Calu3 (cell line): Measurements from ENCODE around the gene PSMD2. TPM values are rescaled to one million over a fixed set of nuclear protein-coding genes. Genes with fewer than 3 reads are reported as not detected.
"Not testable (repeated sequence)": the region's sequence is repeated elsewhere in the genome, so short reads cannot be mapped to it uniquely, and the experiment has no call there.

Source experiments
- BruUV-seq: library from RNA; stranded (reverse); fragments of 400-500 nt; replicated peaks from 2 replicates; lab custom pipeline; 2021; lab: Mats Ljungman, UMichigan
- CTCF ChIA-PET: fragments of 300-600 bp; sonication (Branson Sonifier 250); formaldehyde crosslinking; loops from one replicate; lab custom pipeline; 2022; ENCODE audit warnings: antibody characterized with exemption; lab: Charles Lee
- DNase-seq: peaks from one replicate; pipeline ENCODE4 v3.0.0; 2022
- H3K27ac Mint-ChIP-seq: one replicate; pipeline ENCODE4 v1.8.0; 2022; ENCODE audit warnings: mixed read lengths; ENCODE audit not compliant: unreplicated experiment
- H3K27me3 Mint-ChIP-seq: one replicate; pipeline ENCODE4 v1.8.0; 2022; ENCODE audit warnings: mixed read lengths; ENCODE audit not compliant: unreplicated experiment
- H3K36me3 Mint-ChIP-seq: one replicate; pipeline ENCODE4 v1.8.0; 2022; ENCODE audit warnings: mild to moderate bottlenecking, moderate library complexity, mixed read lengths; ENCODE audit not compliant: insufficient read depth, unreplicated experiment
- H3K4me1 Mint-ChIP-seq: one replicate; pipeline ENCODE4 v1.8.0; 2022; ENCODE audit warnings: mild to moderate bottlenecking, low read depth, mixed read lengths; ENCODE audit not compliant: unreplicated experiment
- H3K4me3 Mint-ChIP-seq: one replicate; pipeline ENCODE4 v1.8.0; 2022; ENCODE audit warnings: mild to moderate bottlenecking, low read depth, moderate library complexity, mixed read lengths; ENCODE audit not compliant: unreplicated experiment
- H3K9me3 Mint-ChIP-seq: one replicate; pipeline ENCODE4 v1.8.0; 2022; ENCODE audit warnings: low read depth, mixed read lengths; ENCODE audit not compliant: unreplicated experiment
- CTCF ChIP-seq: fragments of 200-600 bp; IDR thresholded peaks from one replicate; pipeline ENCODE4 v1.8.0; 2022; ENCODE audit warnings: antibody characterized with exemption; ENCODE audit not compliant: unreplicated experiment
- intact Hi-C: fragments of 100-400 bp; cut with micrococcal nuclease; formaldehyde crosslinking; loops from one replicate; pipeline ENCODE4 v1.10.0; 2022; ENCODE audit not compliant: unreplicated experiment
- total RNA-seq: library from RNA; stranded (reverse); gene quantifications from 2 replicates; pipeline ENCODE4 v1.2.3, GENCODE V29; 2022

PSMD2 gene
- total RNA-seq, 1 experiment from 2014 or later = 530 TPM

GRCh38 chr3:184337399-184337714 lies 38.3 kb downstream of the PSMD2 start, which contains the start of gene FAM131A:
Gene FAM131A (plus strand): TSS chr3:184337600. CDS start chr3:184337631, 31 bp downstream.
- Mint-ChIP-seq H3K27ac (peak within 1 kb of the TSS; percentile 43), H3K36me3 (peaks cover 65% of the 10 kb centered on the region), H3K4me1 (peaks cover 56% of the 10 kb centered on the region), H3K27me3 (no peaks in the 10 kb centered on the region), H3K9me3 (no peaks in the 10 kb centered on the region), H3K4me3 (peak within 1 kb of the TSS; percentile 86)
- TF ChIP-seq CTCF = no peak
- no peak for DNase-seq
- CTCF ChIA-PET = interaction anchor here (1.7 kb wide), 1 partner anchor 8 kb away, joined by 4 read pairs; no protein-coding TSS in a partner anchor
- BruUV-seq = no TSS peak
- intact Hi-C loops = no loop called here

GRCh38 chr3:184337981-184338380 lies 38.9 kb downstream of the PSMD2 start:
- TF ChIP-seq CTCF = no peak
- peak overlapping the region; percentile 21 for H3K27ac Mint-ChIP-seq
- no peak for DNase-seq
- H3K4me1 Mint-ChIP-seq = peaks cover 50% of the 10 kb centered on the region
- no peaks in the 10 kb centered on the region for H3K27me3 Mint-ChIP-seq
- H3K4me3 Mint-ChIP-seq = no peak overlapping the region
- peaks cover 58% of the 10 kb centered on the region for H3K36me3 Mint-ChIP-seq
- no peaks in the 10 kb centered on the region for H3K9me3 Mint-ChIP-seq
- BruUV-seq = no TSS peak
- intact Hi-C loops = no loop called here
- CTCF ChIA-PET = interaction anchor here (0.6 to 1.7 kb wide), 2 partner anchors 8 to 138 kb away, joined by 3 to 4 read pairs; no protein-coding TSS in a partner anchor

GRCh38 chr3:184338511-184338945 lies 39.5 kb downstream of the PSMD2 start:
- no peak for DNase-seq
- Mint-ChIP-seq H3K4me3 (no peak overlapping the region), H3K36me3 (peaks cover 57% of the 10 kb centered on the region), H3K4me1 (peaks cover 45% of the 10 kb centered on the region), H3K27me3 (no peaks in the 10 kb centered on the region), H3K27ac (no peak overlapping the region), H3K9me3 (no peaks in the 10 kb centered on the region)
- peak; percentile 33 for TF ChIP-seq CTCF
- intact Hi-C loops = no loop called here
- CTCF ChIA-PET = interaction anchor here (0.6 kb wide), 1 partner anchor 137 kb away, joined by 3 read pairs; no protein-coding TSS in a partner anchor
- no TSS peak for BruUV-seq

GRCh38 chr3:184339001-184339400 lies 40.0 kb downstream of the PSMD2 start:
- no peak for DNase-seq
- Mint-ChIP-seq H3K4me1 (peaks cover 40% of the 10 kb centered on the region), H3K27me3 (no peaks in the 10 kb centered on the region), H3K4me3 (no peak overlapping the region), H3K36me3 (peaks cover 53% of the 10 kb centered on the region), H3K27ac (no peak overlapping the region), H3K9me3 (no peaks in the 10 kb centered on the region)
- BruUV-seq = no TSS peak
- CTCF ChIA-PET = no interaction called here
- no peak for TF ChIP-seq CTCF
- intact Hi-C loops = no loop called here

- H3K4me3 Mint-ChIP-seq, H3K27me3 Mint-ChIP-seq, DNase-seq, CTCF ChIA-PET, intact Hi-C loops, H3K27ac Mint-ChIP-seq, BruUV-seq, H3K9me3 Mint-ChIP-seq: not testable (repeated sequence)
- Mint-ChIP-seq H3K36me3 (peaks cover 50% of the 10 kb centered on the region), H3K4me1 (peaks cover 34% of the 10 kb centered on the region)
These were observed 40.6 kb downstream of the PSMD2 start for GRCh38 chr3:184339451-184340135.
